ENCODE data around the gene SERPINA6.

The SERPINA6 gene

GRCh38 chr14:94313991-94314655 is 9.0 kb downstream of the SERPINA6 start:
- H3K27me3 Mint-ChIP-seq (ENCODE audit: low read depth, poor library complexity) = no peaks in the 10 kb centered on the region
- DNase-seq = no peak
- H3K36me3 Mint-ChIP-seq (ENCODE audit: low read depth) = no peaks in the 10 kb centered on the region
- H3K4me1 Mint-ChIP-seq = peaks cover 5% of the 10 kb centered on the region
- no peak for TF ChIP-seq CTCF (IDR thresholded peaks at IDR 0.05)
- peaks cover 8% of the 10 kb centered on the region for H3K9me3 Mint-ChIP-seq
- no peak overlapping the region for H3K27ac Mint-ChIP-seq
- no peak overlapping the region for H3K4me3 Mint-ChIP-seq

- H3K36me3 Mint-ChIP-seq (ENCODE audit: low read depth) = no peaks in the 10 kb centered on the region
- peaks cover 5% of the 10 kb centered on the region for H3K4me1 Mint-ChIP-seq
- H3K4me3 Mint-ChIP-seq = no peak overlapping the region
- H3K27me3 Mint-ChIP-seq (ENCODE audit: low read depth, poor library complexity) = peaks cover 5% of the 10 kb centered on the region
- no peak for TF ChIP-seq CTCF (IDR thresholded peaks at IDR 0.05)
- H3K27ac Mint-ChIP-seq = no peak overlapping the region
- peaks cover 19% of the 10 kb centered on the region for H3K9me3 Mint-ChIP-seq
- no peak for DNase-seq
These were observed 10.5 kb downstream of the SERPINA6 start for GRCh38 chr14:94312481-94313246.

GRCh38 chr14:94310248-94310647 is 12.9 kb downstream of the SERPINA6 start:
- no peak overlapping the region for H3K4me3 Mint-ChIP-seq
- no peak overlapping the region for H3K27ac Mint-ChIP-seq
- no peaks in the 10 kb centered on the region for H3K4me1 Mint-ChIP-seq
- TF ChIP-seq CTCF (IDR thresholded peaks at IDR 0.05) = no peak
- no peak for DNase-seq
- H3K9me3 Mint-ChIP-seq = peaks cover 25% of the 10 kb centered on the region
- H3K36me3 Mint-ChIP-seq (ENCODE audit: low read depth) = no peaks in the 10 kb centered on the region
- H3K27me3 Mint-ChIP-seq (ENCODE audit: low read depth, poor library complexity) = peaks cover 19% of the 10 kb centered on the region

DNA sequence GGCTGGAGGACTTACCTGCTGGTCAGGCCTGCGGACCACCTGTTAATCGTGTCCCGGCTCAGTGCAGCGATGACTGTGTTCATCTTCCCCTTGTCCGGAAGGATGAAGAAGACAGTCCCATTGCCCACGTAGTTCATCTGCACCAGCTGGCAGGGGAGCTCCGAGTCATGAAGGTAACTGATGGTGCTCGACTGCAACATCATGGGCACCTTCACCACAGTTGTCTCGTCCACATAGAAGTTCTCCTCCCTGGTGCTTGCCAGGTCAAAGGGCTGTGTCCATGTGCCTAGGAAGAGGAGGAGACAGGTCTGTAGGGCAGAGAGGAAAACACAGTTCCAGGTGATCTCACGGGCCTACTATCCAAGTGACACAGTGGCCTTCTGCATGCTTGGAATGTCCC is 13.4 kb downstream of the SERPINA6 start:
- no peak for TF ChIP-seq CTCF (IDR thresholded peaks at IDR 0.05)
- DNase-seq = no peak

DNA sequence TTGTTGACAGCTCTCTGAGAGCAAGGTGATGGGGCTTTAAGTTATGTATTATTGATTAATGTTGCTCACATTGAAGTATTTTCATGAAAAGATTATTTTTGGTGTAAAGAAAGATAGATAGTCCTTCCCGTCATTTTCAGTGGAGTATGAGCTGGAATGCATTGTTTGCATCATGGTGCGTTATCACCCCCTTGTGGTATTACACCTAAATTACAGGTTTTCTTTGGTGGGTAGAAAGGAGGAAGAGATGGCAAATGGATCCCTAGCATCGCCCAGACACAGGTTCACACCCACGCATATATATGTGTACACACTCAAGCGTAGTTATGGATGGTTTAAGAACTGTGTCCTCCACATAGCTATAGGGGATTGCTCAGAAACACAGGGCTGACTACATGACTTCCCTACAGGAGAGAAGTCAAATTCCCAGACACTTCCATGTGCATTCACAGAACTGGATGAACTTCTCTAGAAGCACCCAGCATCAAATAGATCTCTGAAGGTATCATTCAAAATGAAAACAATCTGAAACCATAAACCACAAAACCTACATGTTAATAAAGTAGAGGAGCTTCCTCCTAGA is 15.6 kb downstream of the SERPINA6 start:
- Mint-ChIP-seq H3K27ac (no peak overlapping the region), H3K36me3 (ENCODE audit: low read depth) (no peaks in the 10 kb centered on the region), H3K9me3 (peaks cover 27% of the 10 kb centered on the region), H3K4me1 (no peaks in the 10 kb centered on the region), H3K27me3 (ENCODE audit: low read depth, poor library complexity) (peaks cover 23% of the 10 kb centered on the region), H3K4me3 (no peak overlapping the region)
- TF ChIP-seq CTCF (IDR thresholded peaks at IDR 0.05) = peak; percentile 39
- no peak for DNase-seq

More for the DNA sequence above, 13.4 kb downstream of the SERPINA6 start:
- H3K4me1 Mint-ChIP-seq = no peaks in the 10 kb centered on the region
- no peaks in the 10 kb centered on the region for H3K36me3 Mint-ChIP-seq (ENCODE audit: low read depth)
- peaks cover 19% of the 10 kb centered on the region for H3K27me3 Mint-ChIP-seq (ENCODE audit: low read depth, poor library complexity)
- H3K4me3 Mint-ChIP-seq = no peak overlapping the region
- peaks cover 25% of the 10 kb centered on the region for H3K9me3 Mint-ChIP-seq
- H3K27ac Mint-ChIP-seq = no peak overlapping the region
